IPS-20b (cell line): ENCODE measurements around the gene URB2.

Experiments used
- H3K27ac ChIP-seq: one replicate; pipeline ENCODE4 v1.5.1; 2013; ENCODE audit warnings: low read length
- H3K27me3 ChIP-seq: 2 replicates; pipeline ENCODE4 v1.6.1; 2013; ENCODE audit warnings: mild to moderate bottlenecking, low read length, inconsistent platforms; ENCODE audit not compliant: insufficient read depth
- H3K36me3 ChIP-seq: 2 replicates; pipeline ENCODE4 v1.6.1; 2013; ENCODE audit warnings: low read depth, mild to moderate bottlenecking, inconsistent platforms, low read length, moderate library complexity; ENCODE audit not compliant: insufficient read depth
- H3K4me1 ChIP-seq: 2 replicates; pipeline ENCODE4 v1.6.1; 2013; ENCODE audit warnings: mild to moderate bottlenecking, control low read depth, inconsistent platforms, low read length, moderate library complexity; ENCODE audit not compliant: insufficient read depth
- H3K4me3 ChIP-seq: 2 replicates; pipeline ENCODE4 v1.5.1; 2013; ENCODE audit warnings: mild to moderate bottlenecking, low read length, inconsistent platforms
- H3K9ac ChIP-seq: 2 replicates; pipeline ENCODE4 v1.6.1; 2013; ENCODE audit warnings: low read depth, mild to moderate bottlenecking, inconsistent platforms, low read length, moderate library complexity
- H3K9me3 ChIP-seq: 2 replicates; pipeline ENCODE4 v1.6.1; 2013; ENCODE audit warnings: mild to moderate bottlenecking, low read depth, low read length, inconsistent platforms; ENCODE audit not compliant: insufficient read depth

URB2 gene

GRCh38 chr1:229672246-229672645, 46.2 kb downstream of the URB2 start:
- Histone ChIP-seq H3K27ac (no peak overlapping the region), H3K4me3 (no peak overlapping the region), H3K36me3 (no peaks in the 10 kb centered on the region; the same call in 1 of the 2 replicates), H3K9ac (no peak overlapping the region), H3K27me3 (no peaks in the 10 kb centered on the region), H3K9me3 (no peaks in the 10 kb centered on the region), H3K4me1 (no peaks in the 10 kb centered on the region)

GRCh38 chr1:229674042-229674441, 48.0 kb downstream of the URB2 start:
- H3K9me3 ChIP-seq, result no peaks in the 10 kb centered on the region
- H3K27ac ChIP-seq, result no peak overlapping the region
- no peaks in the 10 kb centered on the region for H3K4me1 ChIP-seq
- H3K27me3 ChIP-seq, result no peaks in the 10 kb centered on the region
- H3K4me3 ChIP-seq, result no peak overlapping the region
- no peaks in the 10 kb centered on the region for H3K36me3 ChIP-seq
- no peak overlapping the region for H3K9ac ChIP-seq

GRCh38 chr1:229675396-229675795, 49.3 kb downstream of the URB2 start:
- Histone ChIP-seq H3K4me1 (no peaks in the 10 kb centered on the region), H3K9me3 (no peaks in the 10 kb centered on the region), H3K4me3 (no peak overlapping the region), H3K36me3 (no peaks in the 10 kb centered on the region), H3K27ac (no peak overlapping the region), H3K27me3 (no peaks in the 10 kb centered on the region), H3K9ac (no peak overlapping the region)

DNA sequence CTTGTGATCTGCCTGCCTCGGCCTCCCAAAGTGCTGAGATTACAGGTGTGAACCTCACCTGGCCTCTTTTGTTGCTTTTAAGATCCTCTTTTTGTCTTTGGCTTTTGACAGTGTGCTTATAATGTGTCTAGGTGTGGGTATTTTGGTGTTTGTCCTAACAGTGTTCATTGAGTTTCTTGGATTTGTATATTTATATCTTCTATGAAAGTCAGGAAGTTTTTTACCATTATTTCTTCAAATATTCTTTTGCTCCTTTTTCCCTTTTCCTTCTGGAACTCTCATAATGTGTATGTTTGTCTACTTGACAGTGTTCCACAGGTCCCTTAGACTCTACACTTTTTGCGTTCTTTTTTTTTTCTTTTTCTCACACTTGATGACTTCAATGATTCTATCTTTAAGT, 59.1 kb downstream of the URB2 start:
- H3K27me3 ChIP-seq, result no peaks in the 10 kb centered on the region
- H3K27ac ChIP-seq, result no peak overlapping the region

DNA sequence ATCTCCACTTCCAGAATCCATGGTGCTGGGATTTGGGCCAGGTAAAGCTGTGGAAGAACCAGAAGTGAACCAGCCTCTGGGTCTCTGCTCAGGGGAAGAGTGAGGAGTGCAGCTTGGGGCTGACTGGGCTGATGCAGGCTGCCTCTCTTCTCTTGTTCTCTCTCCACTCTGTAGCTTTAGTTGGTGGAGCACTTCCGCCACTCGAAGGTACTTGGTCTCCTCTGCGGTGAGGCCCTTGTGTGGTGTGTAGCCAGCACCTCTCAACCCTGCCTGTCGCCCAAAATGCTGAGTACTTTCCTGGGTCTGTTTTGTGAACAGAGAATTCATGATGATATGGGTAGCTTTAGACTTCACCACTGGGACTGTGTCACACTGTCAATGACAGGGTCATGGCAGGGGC, 63.2 kb downstream of the URB2 start:
- Histone ChIP-seq H3K36me3 (no peaks in the 10 kb centered on the region), H3K9ac (no peak overlapping the region), H3K9me3 (no peaks in the 10 kb centered on the region), H3K27ac (no peak overlapping the region), H3K4me1 (peaks cover 11% of the 10 kb centered on the region; the same call in 1 of the 2 replicates), H3K27me3 (no peaks in the 10 kb centered on the region), H3K4me3 (no peak overlapping the region)

More for the DNA sequence above, 59.1 kb downstream of the URB2 start:
- Histone ChIP-seq H3K4me3 (no peak overlapping the region), H3K9ac (no peak overlapping the region), H3K4me1 (no peaks in the 10 kb centered on the region), H3K36me3 (no peaks in the 10 kb centered on the region), H3K9me3 (no peaks in the 10 kb centered on the region)

DNA sequence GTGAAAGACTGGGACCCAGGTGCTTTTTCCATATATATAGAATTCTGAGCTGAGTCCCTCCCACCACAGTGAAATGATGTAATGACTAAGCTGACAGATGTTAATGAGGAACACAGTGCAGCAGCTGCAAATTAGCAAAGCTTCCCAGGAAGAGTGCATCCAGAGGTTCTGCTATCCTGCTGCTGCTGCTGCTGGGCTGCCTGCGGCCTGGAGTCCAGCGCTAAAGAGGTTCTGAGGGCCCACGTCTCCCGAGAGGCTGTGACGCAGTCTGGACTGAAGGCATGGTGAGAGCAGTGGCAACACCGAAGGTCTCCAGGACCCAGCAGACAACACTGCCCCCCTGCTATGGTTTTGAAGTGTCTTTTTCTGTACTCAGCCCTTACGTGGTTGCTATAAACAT, 63.9 kb downstream of the URB2 start:
- Histone ChIP-seq H3K27me3 (no peaks in the 10 kb centered on the region), H3K4me1 (peaks cover 17% of the 10 kb centered on the region; the same call in 1 of the 2 replicates), H3K27ac (no peak overlapping the region), H3K9me3 (no peaks in the 10 kb centered on the region), H3K36me3 (no peaks in the 10 kb centered on the region), H3K4me3 (no peak overlapping the region), H3K9ac (no peak overlapping the region)

DNA sequence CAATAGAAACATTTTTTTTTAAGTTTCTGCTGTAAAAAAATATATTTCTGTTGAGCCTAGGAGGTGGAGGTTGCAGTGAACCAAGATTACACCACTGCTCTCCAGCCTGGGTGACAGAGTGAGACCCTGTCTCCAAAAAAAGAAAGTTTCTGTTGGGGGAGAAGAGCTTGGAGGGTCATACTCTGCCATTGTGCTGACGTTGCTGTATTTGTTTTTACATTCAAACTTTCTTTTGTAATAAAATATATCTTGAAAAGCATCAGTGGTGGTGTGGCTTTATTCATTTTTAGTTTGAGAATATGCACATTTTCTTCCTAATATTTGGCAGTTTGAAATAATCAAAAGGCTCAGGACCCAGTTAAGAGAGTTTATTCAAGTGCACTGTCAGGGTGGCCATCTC, 64.6 kb downstream of the URB2 start:
- Histone ChIP-seq H3K27me3 (no peaks in the 10 kb centered on the region), H3K4me3 (no peak overlapping the region), H3K27ac (no peak overlapping the region), H3K9ac (no peak overlapping the region), H3K9me3 (no peaks in the 10 kb centered on the region), H3K4me1 (peaks cover 23% of the 10 kb centered on the region; the same call in 1 of the 2 replicates), H3K36me3 (no peaks in the 10 kb centered on the region)

DNA sequence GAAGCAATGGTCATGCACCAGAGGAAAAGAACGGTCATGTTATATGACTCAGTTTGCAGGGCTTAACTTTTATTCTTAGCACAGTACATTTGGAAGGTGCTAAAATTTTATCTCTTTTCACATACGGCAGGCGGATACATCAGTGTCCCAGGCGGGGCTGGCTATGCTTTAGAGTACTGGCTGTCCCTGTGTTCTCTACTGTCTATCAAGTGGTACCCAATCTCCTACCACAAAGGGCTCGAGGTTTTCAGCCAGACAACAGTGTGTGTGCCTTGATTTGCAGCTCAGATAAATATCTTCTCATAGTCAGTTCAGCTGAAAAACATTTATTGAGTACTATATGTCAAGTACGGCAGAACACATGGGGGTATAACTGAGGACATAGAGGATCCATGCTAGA, 65.3 kb downstream of the URB2 start:
- no peak overlapping the region for H3K4me3 ChIP-seq
- H3K36me3 ChIP-seq, result no peaks in the 10 kb centered on the region
- H3K9me3 ChIP-seq, result no peaks in the 10 kb centered on the region
- H3K4me1 ChIP-seq, result peaks cover 28% of the 10 kb centered on the region; the same call in 1 of the 2 replicates
- no peak overlapping the region for H3K9ac ChIP-seq
- no peak overlapping the region for H3K27ac ChIP-seq
- no peaks in the 10 kb centered on the region for H3K27me3 ChIP-seq

GRCh38 chr1:229693129-229693900, 67.3 kb downstream of the URB2 start:
- H3K9ac ChIP-seq, result peak overlapping the region; percentile 23; the same call in 1 of the 2 replicates
- no peaks in the 10 kb centered on the region for H3K36me3 ChIP-seq
- no peaks in the 10 kb centered on the region for H3K27me3 ChIP-seq
- no peak overlapping the region for H3K4me3 ChIP-seq
- no peak overlapping the region for H3K27ac ChIP-seq
- H3K4me1 ChIP-seq, result peaks cover 35% of the 10 kb centered on the region; the same call in 1 of the 2 replicates
- H3K9me3 ChIP-seq, result no peaks in the 10 kb centered on the region

DNA sequence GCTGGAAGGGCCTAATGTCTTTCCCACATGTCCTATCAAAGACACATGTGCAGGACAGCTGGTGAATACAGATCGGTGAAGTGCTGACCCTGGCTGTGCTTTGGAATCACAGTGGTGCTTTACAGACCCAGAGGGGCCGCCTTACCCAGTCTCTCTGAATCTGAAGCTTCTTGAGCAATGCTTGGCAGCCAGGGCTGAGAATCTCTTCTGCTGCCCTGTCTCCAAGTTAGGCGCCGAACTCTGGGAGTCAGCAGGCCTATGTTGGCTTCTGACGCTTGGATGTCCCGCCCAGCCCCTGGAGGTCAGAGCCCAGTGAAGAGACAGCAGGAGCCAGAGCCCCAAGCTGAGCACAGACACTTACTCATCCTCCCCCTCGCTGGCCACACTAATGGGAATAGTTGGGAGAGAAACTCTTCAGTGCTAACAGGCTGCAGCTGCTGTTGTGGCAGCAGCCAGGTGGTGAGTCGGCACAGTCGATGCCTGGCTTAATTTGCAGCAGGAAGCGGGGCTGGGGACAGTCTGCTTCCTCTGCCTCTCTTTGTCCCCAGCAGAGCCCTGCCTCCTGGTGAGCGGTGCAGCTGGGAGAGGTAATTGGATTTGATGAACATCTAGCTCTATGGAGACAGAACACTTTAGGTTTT, 68.1 kb downstream of the URB2 start:
- Histone ChIP-seq H3K27ac (no peak overlapping the region), H3K9ac (peak overlapping the region; percentile 23; the same call in 1 of the 2 replicates), H3K36me3 (no peaks in the 10 kb centered on the region), H3K4me1 (peaks cover 35% of the 10 kb centered on the region; the same call in 1 of the 2 replicates), H3K4me3 (no peak overlapping the region), H3K27me3 (no peaks in the 10 kb centered on the region), H3K9me3 (no peaks in the 10 kb centered on the region)

GRCh38 chr1:229696385-229696784, 70.3 kb downstream of the URB2 start:
- no peaks in the 10 kb centered on the region for H3K36me3 ChIP-seq
- peak overlapping the region; percentile 51 for H3K27ac ChIP-seq

More at GRCh38 chr1:229696385-229696784, 70.3 kb downstream of the URB2 start:
- Histone ChIP-seq H3K9me3 (no peaks in the 10 kb centered on the region), H3K9ac (peak overlapping the region; percentile 41), H3K27me3 (no peaks in the 10 kb centered on the region), H3K4me1 (peaks cover 35% of the 10 kb centered on the region; the same call in 1 of the 2 replicates), H3K4me3 (0 out of 2 replicates have a peak overlapping the region, but pooled peaks have one; percentile 20)
